K562 (cell line): ENCODE results near the gene VAT1L. TPM values are rescaled to one million over a fixed set of nuclear protein-coding genes. Genes with fewer than 3 reads are reported as not detected.

ENCODE experiments used
- ATAC-seq: fragments of 200-7000 bp; cut with Tn5 transposase; 3 replicates; pipeline ENCODE4 v1.9.1; 2020; ENCODE audit warnings: moderate library complexity
- BruUV-seq: library from RNA; stranded (reverse); fragments of 400-500 nt; replicated peaks from 2 replicates; lab custom pipeline; 2021; lab: Mats Ljungman, UMichigan
- CTCF ChIA-PET: fragments of 300-600 bp; formaldehyde crosslinking; extraction: SDS; loops from one replicate; lab custom pipeline; 2021; ENCODE audit warnings: low intra/inter-chr PET ratio; lab: Yijun Ruan, JAX
- POLR2A ChIA-PET: fragments of 300-600, 350-650 bp; sonication (Branson Sonifier 250); formaldehyde crosslinking; extraction: SDS; loops from one replicate; lab custom pipeline; 2021; ENCODE audit warnings: antibody characterized with exemption, inconsistent platforms; lab: Yijun Ruan, JAX
- DNase-seq, 4 experiments: peaks; one replicate each; pipeline versions ENCODE4 v3.0.0 to v3.0.0-alpha.2; 2011 to 2018; ENCODE audit warnings: low spot score in 3 of 4, mixed read lengths in 3 of 4; ENCODE audit errors: extremely low read depth in 1 of 4
- FAIRE-seq: peaks from 2 replicates; lab custom pipeline; 2011; peaks lifted over from hg19 to GRCh38; lab: Jason Lieb, UNC
- H2AFZ ChIP-seq: 2 replicates; pipeline ENCODE4 v1.6.0; 2011; ENCODE audit warnings: low read depth, low read length, control low read depth, inconsistent platforms
- H3K27ac ChIP-seq: fragments of 200-600 bp; 3 replicates; pipeline ENCODE4 v1.8.0; 2011; ENCODE audit warnings: low read depth, mild to moderate bottlenecking, control low read depth, inconsistent platforms, low read length, moderate library complexity, mixed read lengths; ENCODE audit errors: extremely low read depth
- H3K27me3 ChIP-seq, 2 experiments: fragments of 300-600 bp in 1 of 2; 2 replicates in 1 of 2; 3 replicates in 1 of 2; pipeline versions ENCODE4 v1.6.0 to v1.8.0; 2011; ENCODE audit warnings: inconsistent platforms in 2 of 2, low read length in 2 of 2, mild to moderate bottlenecking in 1 of 2, mixed read lengths in 1 of 2, moderate library complexity in 1 of 2; ENCODE audit not compliant: control insufficient read depth in 2 of 2, insufficient read depth in 2 of 2
- H3K36me3 ChIP-seq: fragments of 300-600 bp; 3 replicates; pipeline ENCODE4 v1.8.0; 2011; ENCODE audit warnings: mild to moderate bottlenecking, low read length, inconsistent platforms; ENCODE audit not compliant: control insufficient read depth, insufficient read depth
- H3K4me1 ChIP-seq, 2 experiments: fragments of 200-600 bp in 1 of 2; replicated peaks in 1 of 2; 2 replicates in 1 of 2; 3 replicates in 1 of 2; pipeline versions ENCODE4 v1.5.1 to v1.8.0; 2011; ENCODE audit warnings: inconsistent platforms in 2 of 2, low read length in 2 of 2, mild to moderate bottlenecking in 1 of 2, mixed read lengths in 1 of 2, moderate library complexity in 1 of 2; ENCODE audit not compliant: control insufficient read depth in 2 of 2, insufficient read depth in 2 of 2
- H3K4me2 ChIP-seq: 2 replicates; pipeline ENCODE4 v1.6.1; 2011; ENCODE audit warnings: low read length, control low read depth, inconsistent platforms, mixed read lengths; ENCODE audit not compliant: insufficient read depth
- H3K4me3 ChIP-seq: fragments of 200-600 bp; sonication (generic), shearing (Covaris generic); 2 replicates; pipeline ENCODE4 v1.5.1; 2016; ENCODE audit warnings: control low read depth, inconsistent platforms
- H3K79me2 ChIP-seq: fragments of 200-600 bp; 3 replicates; pipeline ENCODE4 v1.8.0; 2011; ENCODE audit warnings: low read length, inconsistent platforms; ENCODE audit not compliant: control insufficient read depth, insufficient read depth
- H3K9ac ChIP-seq, 2 experiments: 2 replicates each; pipeline versions ENCODE4 v1.6.0 to v1.6.1; 2011; ENCODE audit warnings: low read depth in 2 of 2, low read length in 2 of 2, control low read depth in 1 of 2, inconsistent platforms in 1 of 2, mild to moderate bottlenecking in 1 of 2, mixed read lengths in 1 of 2; ENCODE audit not compliant: insufficient read depth in 1 of 2
- H3K9me1 ChIP-seq: one replicate; pipeline ENCODE4 v1.6.0; 2011; ENCODE audit warnings: inconsistent platforms, mild to moderate bottlenecking, low read length, moderate library complexity; ENCODE audit not compliant: control insufficient read depth, insufficient read depth
- H3K9me3 ChIP-seq: replicated peaks from 2 replicates; pipeline ENCODE4 v1.5.1; 2011; ENCODE audit warnings: low read depth, low read length, inconsistent platforms; ENCODE audit not compliant: control insufficient read depth, insufficient read depth
- H4K20me1 ChIP-seq: replicated peaks from 2 replicates; pipeline ENCODE4 v1.6.1; 2011; ENCODE audit warnings: low read length, inconsistent platforms, mixed read lengths; ENCODE audit not compliant: control insufficient read depth, insufficient read depth
- MIER1 ChIP-seq: fragments of 450-650 bp; IDR thresholded peaks from 2 replicates; pipeline ENCODE4 v1.6.1; 2016; ENCODE audit warnings: antibody characterized with exemption, mild to moderate bottlenecking, low read depth
- RBBP5 ChIP-seq: fragments of 200-600 bp; sonication (generic); IDR thresholded peaks from 2 replicates; pipeline ENCODE4 v1.6.1; 2012; ENCODE audit warnings: borderline replicate concordance, mild to moderate bottlenecking, low read length, control low read depth, inconsistent platforms; ENCODE audit not compliant: insufficient read depth, poor library complexity, severe bottlenecking
- SMC3 ChIP-seq: conservative IDR thresholded peaks from 2 replicates; pipeline ENCODE4 v1.6.1; 2011; ENCODE audit warnings: low read depth, low read length, improper control_type of control experiment; ENCODE audit not compliant: insufficient read depth
- TAL1 ChIP-seq: fragments of 450-650 bp; IDR thresholded peaks from 2 replicates; pipeline ENCODE4 v1.6.1; 2016; ENCODE audit warnings: mild to moderate bottlenecking
- ZNF444 ChIP-seq: fragments of 250-450 bp; sonication (Bioruptor Pico); IDR thresholded peaks from 2 replicates; pipeline ENCODE4 v1.4.0; 2020; ENCODE audit warnings: mild to moderate bottlenecking, moderate library complexity
- WGBS: fragments of 100-300 bp; shearing (Covaris generic); methylation state at CpG from one replicate; pipeline ENCODE4 v1.1.6; 2016; ENCODE audit warnings: low coverage, mixed read lengths; ENCODE audit not compliant: insufficient coverage; ENCODE audit errors: missing lambda C conversion rate; 5-methylcytosine and 5-hydroxymethylcytosine counted together
- in situ Hi-C: fragments of 300-500 bp; cut with MboI; formaldehyde crosslinking; loops from 4 replicates; pipeline ENCODE4 v1.15.0; 2018; ENCODE audit warnings: inconsistent platforms, mixed read lengths
- intact Hi-C: fragments of 100-400 bp; cut with micrococcal nuclease; formaldehyde crosslinking; loops from 2 replicates; pipeline ENCODE4 v1.14.2; 2022
- polyA plus RNA-seq, 8 experiments: library from polyadenylated mRNA; depleted of rRNA in 4 of 8; stranded (reverse) in 5 of 8; unstranded in 3 of 8; fragments of >200 nt; fragmentation: Nextera tagmentation in 2 of 8; fragmentation: Illumina TruSeq in 1 of 8; extraction: Ambion mirVana in 2 of 8; extraction: Trizol in 1 of 8; gene quantifications; 2 replicates each; pipeline versions ENCODE4 v1.2.1 to v1.2.3, GENCODE V29; 2011 to 2014; ENCODE audit warnings: inconsistent platforms in 1 of 8, missing spikeins in 1 of 8
- total RNA-seq, 7 experiments: library from RNA; depleted of rRNA in 6 of 7; stranded (reverse); fragments of >200 nt in 6 of 7; fragmentation: Illumina TruSeq in 2 of 7; extraction: Trizol in 2 of 7; gene quantifications; 2 replicates each; pipeline versions ENCODE4 v1.2.1 to v1.2.3, GENCODE V29; 2011 to 2021; ENCODE audit warnings: low replicate concordance in 1 of 7
- TF ChIP-seq, protein P1 (sequence below): fragments of 450-650 bp; formaldehyde crosslinking; conservative IDR thresholded peaks from 2 replicates; pipeline ENCODE4 v1.4.0; 2022; ENCODE audit warnings: mild to moderate bottlenecking, missing genetic modification characterization

Gene VAT1L
- total and polyA plus RNA-seq, 9 of the 15 experiments (the other 6 are each of a cell fraction or from before 2014, with no cell fraction given) = 0.01 TPM; not detected in 8

DNA sequence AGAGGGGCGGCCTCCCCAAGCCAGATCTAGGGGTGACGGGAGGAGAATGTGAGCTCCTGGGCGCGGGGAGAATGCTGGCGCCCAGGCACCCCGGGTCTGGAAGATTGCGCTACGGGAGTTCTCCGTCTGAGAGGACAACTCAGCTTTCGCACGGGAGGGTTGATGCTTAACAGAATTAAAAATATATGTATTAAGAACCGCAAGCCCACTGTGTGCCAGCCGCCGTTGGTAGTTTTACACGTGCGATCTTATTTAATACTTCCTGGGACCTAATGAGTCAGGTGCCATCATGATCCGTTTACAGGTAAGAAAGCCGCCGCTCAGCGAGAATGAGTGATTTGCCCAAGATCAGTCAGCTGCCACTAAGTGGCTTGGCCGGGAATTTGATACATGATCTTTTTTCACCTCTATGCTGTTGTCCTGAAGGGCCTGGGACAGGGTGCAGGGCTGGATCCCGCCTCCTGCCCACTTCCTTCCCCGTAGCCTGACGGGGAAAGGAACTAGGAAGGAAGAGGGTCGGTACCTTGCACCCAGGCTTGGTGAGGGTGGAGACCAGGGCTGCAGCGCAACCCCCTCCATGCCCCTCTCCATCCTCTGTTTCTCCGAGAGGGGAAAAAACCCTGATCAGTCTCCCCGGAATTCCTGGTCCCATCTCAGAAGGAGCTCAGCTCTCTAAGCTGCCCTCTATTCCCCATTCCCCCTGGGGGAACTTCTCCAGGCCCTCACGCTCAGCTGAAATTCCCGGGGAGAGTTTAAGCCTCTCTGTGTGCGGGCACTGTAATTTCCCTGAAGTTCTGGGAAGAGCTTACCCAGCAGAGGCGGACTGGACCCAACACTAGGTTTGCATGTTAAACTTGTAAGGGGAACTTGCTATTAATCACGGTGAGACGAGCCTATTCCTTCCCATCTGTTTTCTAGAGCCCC is 983 bp downstream of the VAT1L start:
- POLR2A ChIA-PET = no interaction called here
- Histone ChIP-seq H3K4me3 (no peak overlapping the region), H2AFZ (no peak overlapping the region), H3K4me1 (peaks cover 0 to 8% of the 10 kb centered on the region in 2 experiments; a peak in 1 of 5 replicates), H3K9me1 (no peaks in the 10 kb centered on the region), H3K27me3 (peaks cover 17 to 25% of the 10 kb centered on the region in 2 experiments; a peak in 3 of 5 replicates), H3K36me3 (no peaks in the 10 kb centered on the region), H3K9me3 (no peaks in the 10 kb centered on the region), H3K4me2 (no peak overlapping the region), H3K27ac (no peak overlapping the region), H3K9ac (no peak overlapping the region), H4K20me1 (peaks cover 3% of the 10 kb centered on the region; the same call in 1 of the 2 replicates), H3K79me2 (no peaks in the 10 kb centered on the region)
- in situ Hi-C loops = no loop called here
- DNase-seq (no peak), FAIRE-seq (no peak), ATAC-seq (no peak)
- BruUV-seq = no TSS peak
- intact Hi-C loops = no loop called here
- CTCF ChIA-PET = interaction anchor here (0.6 kb wide), 1 partner anchor 118 kb away, joined by 5 read pairs; no protein-coding TSS in a partner anchor
- under 1% methylated on average over 31 of the region's 34 CpGs for WGBS
- no peak for TF ChIP-seq RBBP5
- no peak for TF ChIP-seq SMC3
- no peak for TF ChIP-seq TAL1
- no peak for TF ChIP-seq ZNF444 (CRISPR knock-in tag)
- TF ChIP-seq MIER1 = no peak
- TF ChIP-seq, protein P1, sequence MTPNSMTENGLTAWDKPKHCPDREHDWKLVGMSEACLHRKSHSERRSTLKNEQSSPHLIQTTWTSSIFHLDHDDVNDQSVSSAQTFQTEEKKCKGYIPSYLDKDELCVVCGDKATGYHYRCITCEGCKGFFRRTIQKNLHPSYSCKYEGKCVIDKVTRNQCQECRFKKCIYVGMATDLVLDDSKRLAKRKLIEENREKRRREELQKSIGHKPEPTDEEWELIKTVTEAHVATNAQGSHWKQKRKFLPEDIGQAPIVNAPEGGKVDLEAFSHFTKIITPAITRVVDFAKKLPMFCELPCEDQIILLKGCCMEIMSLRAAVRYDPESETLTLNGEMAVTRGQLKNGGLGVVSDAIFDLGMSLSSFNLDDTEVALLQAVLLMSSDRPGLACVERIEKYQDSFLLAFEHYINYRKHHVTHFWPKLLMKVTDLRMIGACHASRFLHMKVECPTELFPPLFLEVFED (CRISPR knock-in tag) = no peak
